Endothelial cell of umbilical vein (primary cell): ENCODE measurements around the gene P2RY13.

ENCODE experiments used
- CTCF ChIP-seq, 2 donors: IDR thresholded peaks; 1 replicate in 1 of 2; 2 replicates in 1 of 2; pipeline ENCODE4 v1.5.1; 2011; ENCODE audit warnings: low read length in 2 of 2, mild to moderate bottlenecking in 2 of 2, moderate library complexity in 2 of 2, control low read depth in 1 of 2, inconsistent platforms in 1 of 2, low read depth in 1 of 2; ENCODE audit not compliant: insufficient read depth in 1 of 2; ENCODE audit errors: extremely low read depth in 1 of 2
- EZH2 ChIP-seq: IDR thresholded peaks from 2 replicates; pipeline ENCODE4 v1.6.1; 2012; ENCODE audit warnings: borderline replicate concordance, low read depth, mild to moderate bottlenecking, moderate library complexity, low read length, inconsistent platforms; ENCODE audit not compliant: severe bottlenecking
- FOS ChIP-seq: IDR thresholded peaks from 2 replicates; pipeline ENCODE4 v1.6.1; 2011; ENCODE audit warnings: mild to moderate bottlenecking, low read length, moderate library complexity, borderline replicate concordance; ENCODE audit not compliant: insufficient read depth
- GATA2 ChIP-seq: IDR thresholded peaks from 2 replicates; pipeline ENCODE4 v1.7.0; 2011; ENCODE audit warnings: low read depth, mild to moderate bottlenecking, moderate library complexity, mixed read lengths, low read length; ENCODE audit not compliant: insufficient read length, insufficient read depth
- MYC ChIP-seq: IDR thresholded peaks from one replicate; pipeline ENCODE4 v1.6.1; 2011; ENCODE audit warnings: mild to moderate bottlenecking, low read depth, low read length
- POLR2A ChIP-seq: IDR thresholded peaks from 2 replicates; pipeline ENCODE4 v1.6.1; 2012; ENCODE audit warnings: low read depth, mild to moderate bottlenecking, control low read depth, low read length
- POLR2AphosphoS5 ChIP-seq: IDR thresholded peaks from 2 replicates; pipeline ENCODE4 v1.6.1; 2012; ENCODE audit warnings: low read depth, mild to moderate bottlenecking, control low read depth, low read length, moderate library complexity; ENCODE audit not compliant: insufficient read depth

- TF ChIP-seq CTCF (IDR thresholded peaks at IDR 0.05; ENCODE audit: extremely low read depth in 1 of 2, insufficient read depth in 1 of 2, low read depth in 1 of 2, low read length in 2 of 2): no peak
- TF ChIP-seq MYC: no peak
- no peak for TF ChIP-seq POLR2AphosphoS5
- TF ChIP-seq EZH2: no peak
- no peak for TF ChIP-seq POLR2A
- TF ChIP-seq FOS: no peak
- no peak for TF ChIP-seq GATA2
Measured at GRCh38 chr3:151289445-151289844, 39.9 kb downstream of the P2RY13 start.
